Measurements from ENCODE around the gene PFKP. TPM values are rescaled to one million over a fixed set of nuclear protein-coding genes. Genes with fewer than 3 reads are reported as not detected.

The PFKP gene
- polyA plus RNA-seq, 4 donors = 25.3 to 34.2 (median 30.0) TPM

DNA sequence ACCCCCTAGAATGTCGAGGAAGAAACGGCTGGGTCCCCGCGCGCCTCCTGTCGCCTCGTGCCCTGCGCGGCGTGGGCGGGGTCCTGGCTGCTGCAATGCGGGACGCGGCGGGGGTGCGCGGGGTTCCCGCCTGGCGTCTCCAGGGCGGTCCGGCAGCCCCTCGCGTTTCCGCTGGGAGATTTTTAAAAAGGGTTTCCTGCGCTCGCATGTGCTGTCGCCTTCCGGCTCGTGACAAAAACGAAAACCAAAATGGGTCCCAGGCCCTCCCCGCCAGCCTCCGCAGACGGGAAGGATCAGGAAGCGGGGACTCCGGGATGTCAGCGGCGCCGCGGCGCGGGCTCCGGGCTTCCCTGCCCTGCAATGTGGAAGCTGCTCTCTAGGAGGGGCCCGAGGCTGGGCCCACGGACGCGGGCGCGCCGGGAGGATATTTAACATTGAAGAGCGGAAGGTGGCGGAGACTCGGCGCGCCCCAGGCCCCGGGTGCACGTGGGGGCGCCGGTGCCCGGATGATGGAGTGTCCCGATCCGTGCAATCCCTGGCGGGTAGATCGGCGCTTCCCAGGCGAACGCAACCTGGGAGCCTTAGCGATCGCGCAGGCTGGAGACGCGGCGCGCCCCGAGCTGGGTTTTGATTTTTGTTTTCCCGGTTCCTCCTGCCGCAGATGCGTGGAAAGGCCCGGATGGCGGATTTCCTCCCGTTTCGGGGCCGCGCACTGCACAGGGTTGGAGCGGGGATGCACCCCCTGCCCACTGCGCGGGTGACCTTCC, 1.0 kb downstream of the PFKP start:
- DNase-seq (ENCODE audit: low read depth in 4 of 4, low spot score in 3 of 4) = no peak

DNA sequence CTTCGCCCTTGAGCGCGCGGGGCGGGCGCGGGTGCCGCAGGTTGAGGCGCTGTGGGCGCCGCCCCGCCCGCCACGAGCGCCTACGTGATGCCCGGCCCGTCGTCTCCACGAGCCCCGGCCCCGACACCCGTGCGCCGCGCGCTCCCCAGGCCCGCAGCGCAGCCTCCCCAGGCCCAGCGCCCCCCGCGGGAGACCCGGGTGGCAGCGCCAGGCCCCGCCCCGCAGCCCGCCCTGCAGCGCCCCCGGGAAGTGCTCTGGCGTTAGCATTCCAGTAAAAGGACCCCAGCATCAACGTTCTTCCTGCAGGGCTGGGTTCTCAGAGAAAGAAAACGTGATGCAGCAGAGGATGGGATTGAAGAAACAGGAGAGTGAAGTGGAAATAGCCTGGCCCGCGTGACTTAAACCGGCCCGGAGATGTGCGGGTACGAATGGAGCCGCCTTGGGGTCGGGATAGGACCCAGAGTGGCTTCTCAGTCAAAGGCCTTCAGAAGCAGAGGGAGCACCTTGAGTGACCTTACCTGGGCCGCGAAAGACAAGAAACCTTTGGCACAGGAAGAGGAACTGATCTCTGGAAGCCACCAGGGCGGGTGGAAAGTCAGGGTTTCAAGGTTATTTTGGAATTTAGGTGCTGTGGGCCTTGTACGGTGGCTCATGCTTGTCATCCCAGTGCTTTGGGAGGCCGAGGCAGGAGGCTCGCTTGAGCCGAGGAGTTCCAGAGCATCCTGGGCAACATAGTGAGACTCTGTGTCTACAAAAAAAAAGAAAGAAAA, 1.8 kb downstream of the PFKP start:
- no peak for DNase-seq (ENCODE audit: low read depth in 4 of 4, low spot score in 3 of 4)

DNA sequence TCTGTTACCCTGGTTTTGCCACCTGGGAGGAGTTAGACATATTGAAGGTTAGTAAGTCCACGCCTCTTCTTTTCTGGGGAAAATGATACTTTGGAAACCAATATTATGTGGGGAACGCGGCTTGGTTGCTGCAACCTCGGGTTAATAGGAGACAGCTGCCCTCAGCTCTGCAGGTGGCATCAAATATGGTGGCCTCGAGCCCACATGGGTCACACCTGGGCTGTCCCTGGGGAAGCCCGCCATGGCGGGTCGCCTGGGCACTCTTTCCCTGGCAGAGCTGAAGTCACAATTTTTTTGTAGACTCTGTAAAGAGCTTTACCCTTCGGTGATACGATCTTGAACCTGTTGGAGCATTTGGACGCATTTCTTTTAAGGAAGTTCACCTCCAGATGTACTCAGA, 2.5 kb downstream of the PFKP start:
- no peak for DNase-seq (ENCODE audit: low read depth in 4 of 4, low spot score in 3 of 4)

DNA sequence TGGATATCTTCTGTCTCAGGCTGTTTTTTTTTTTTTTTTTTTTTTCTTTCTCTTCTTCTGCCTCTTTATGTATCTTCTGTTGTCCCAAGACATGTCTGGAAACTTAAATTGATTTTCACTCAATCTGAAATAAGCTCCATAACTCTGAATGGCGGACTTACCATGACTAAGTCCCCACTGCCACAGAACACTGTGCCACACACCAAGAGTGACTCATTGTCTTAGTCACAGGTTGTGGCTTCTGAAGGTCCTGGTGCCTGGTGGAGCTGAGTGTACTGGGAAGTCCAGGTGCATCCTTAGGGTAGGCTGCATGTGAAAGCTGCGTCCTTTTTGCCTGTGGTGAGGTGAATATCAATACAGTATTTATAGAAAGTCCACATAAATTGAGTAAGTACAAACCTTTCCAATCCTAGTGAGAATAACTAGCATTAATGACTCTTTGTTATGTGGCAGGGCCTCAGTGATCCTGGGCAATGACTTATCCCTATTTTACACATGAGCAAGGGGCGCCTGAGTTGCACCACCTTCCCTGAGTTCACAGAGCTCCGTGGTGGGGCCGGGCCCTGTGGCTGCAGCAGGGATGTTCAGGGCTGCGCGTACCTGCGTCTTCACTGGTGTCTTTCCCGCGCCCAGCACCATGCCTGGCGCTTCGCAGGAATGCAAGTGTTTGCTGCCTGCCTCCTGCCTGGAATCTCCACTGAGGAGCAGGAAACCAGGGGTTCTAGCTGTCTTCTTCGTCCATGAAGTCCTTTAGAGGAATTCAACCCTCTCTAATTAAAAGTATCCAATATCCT, 4.3 kb downstream of the PFKP start:
- no peak for DNase-seq (ENCODE audit: low read depth in 4 of 4, low spot score in 3 of 4)

DNA sequence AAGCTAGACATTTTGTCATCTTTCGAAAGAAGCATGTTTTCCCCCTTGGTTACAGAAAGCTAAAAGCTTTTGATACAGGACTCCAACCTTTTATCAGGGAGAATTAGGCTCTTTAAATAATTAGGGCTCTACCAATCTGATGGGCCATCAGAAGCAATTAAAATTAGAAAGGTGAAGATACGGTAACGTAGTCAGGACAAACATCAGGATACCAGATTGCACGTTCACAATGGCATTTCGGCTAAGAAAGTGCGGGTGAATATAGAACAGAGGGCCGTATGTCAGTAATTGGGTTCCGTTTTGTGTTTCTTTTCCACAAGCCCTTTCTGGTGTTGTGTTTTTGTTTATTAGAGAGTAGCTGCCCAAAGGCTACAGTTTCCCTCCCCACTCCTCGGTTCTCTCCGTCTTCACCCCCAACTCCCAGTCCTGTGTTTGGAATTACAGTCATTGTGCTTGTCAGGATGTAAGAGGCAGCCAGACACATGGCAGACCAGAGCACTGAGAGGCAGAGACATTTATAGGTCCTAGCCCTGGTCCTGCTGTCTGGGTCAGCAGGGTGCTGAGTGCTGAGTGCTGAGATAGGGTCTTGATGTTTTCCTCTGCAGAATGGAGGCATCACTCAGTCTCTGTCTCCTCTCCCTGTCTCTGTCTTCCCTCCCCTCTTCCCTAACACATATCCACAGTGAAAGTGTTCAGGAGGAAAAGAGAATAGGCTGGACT, 5.5 kb downstream of the PFKP start:
- no peak for DNase-seq (ENCODE audit: low read depth in 4 of 4, low spot score in 3 of 4)

DNA sequence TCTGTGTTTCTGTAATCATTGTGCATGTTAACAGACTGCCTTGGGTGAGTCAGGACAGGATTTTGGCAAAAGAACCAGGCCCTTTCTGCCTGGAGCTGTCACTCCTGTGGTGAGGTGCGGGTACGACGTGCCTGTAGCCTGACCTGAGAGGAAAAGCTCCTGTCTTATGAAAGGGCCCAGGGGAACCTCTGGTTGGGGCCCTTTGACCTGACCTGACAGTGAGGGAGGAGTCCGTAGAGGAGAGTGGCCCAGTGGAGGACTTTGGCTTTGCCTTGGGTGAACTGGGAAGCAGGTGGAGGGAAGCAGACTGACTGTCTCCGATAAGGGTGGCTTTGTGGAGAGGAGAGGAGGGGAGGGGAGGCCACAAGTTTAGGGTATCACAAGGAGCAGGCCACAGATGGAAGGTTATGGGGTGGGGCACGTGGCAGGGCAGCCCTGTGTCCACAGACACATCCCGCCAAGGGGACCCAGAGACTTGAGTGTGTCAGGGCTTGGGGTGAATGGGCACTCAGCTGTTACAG, 6.9 kb downstream of the PFKP start:
- no peak for DNase-seq (ENCODE audit: low read depth in 4 of 4, low spot score in 3 of 4)

DNA sequence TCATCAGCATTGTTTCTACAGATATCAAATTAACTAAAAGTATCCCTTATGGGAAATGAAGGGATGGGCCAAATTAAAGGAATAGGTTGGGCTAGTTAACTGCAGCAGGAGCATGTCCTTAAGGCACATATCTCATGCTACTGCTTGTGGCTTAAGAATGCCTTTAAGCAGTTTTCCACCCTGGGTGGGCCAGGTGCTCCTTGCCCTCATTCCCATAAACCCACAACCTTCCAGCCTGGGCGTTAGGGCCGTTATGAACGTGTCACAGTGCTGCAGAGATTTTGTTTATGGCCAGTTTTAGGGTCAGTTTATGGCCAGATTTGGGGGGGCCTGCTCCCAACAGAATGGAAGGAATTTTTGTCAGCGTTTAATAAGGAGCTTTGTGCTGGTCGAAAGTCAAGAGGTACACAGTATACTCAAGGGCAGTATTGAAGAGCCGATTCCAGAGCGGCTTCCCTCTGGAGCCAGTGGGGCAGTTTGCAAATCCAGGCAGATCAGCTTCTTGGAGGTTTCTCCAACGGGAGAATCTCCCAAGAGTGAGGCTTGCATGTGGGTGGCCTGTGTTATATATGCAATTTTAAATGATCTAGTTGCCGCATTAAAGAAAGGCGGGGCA, 7.7 kb downstream of the PFKP start:
- DNase-seq (ENCODE audit: low read depth in 4 of 4, low spot score in 3 of 4) = no peak

DNA sequence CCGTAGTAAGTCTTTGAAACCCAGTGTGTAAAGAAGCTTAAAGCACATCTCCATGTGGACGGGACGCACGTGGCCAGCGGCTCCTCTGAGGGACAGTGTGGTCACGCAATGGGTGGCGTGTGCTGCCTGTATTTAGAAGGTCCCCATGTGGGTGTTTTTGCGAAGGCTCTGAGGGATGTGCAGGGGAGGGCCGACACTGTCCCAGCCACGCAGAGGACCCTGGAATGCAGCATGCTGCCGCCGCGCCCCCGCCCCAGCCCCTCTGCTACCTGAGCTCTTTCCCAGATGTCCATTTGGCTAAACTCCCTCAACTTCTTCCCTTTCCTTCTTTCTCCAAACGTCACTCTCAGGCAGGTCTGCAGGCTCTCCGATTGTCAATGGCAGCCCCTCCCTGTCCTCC, 8.8 kb downstream of the PFKP start:
- DNase-seq (ENCODE audit: low read depth in 4 of 4, low spot score in 3 of 4) = no peak

DNA sequence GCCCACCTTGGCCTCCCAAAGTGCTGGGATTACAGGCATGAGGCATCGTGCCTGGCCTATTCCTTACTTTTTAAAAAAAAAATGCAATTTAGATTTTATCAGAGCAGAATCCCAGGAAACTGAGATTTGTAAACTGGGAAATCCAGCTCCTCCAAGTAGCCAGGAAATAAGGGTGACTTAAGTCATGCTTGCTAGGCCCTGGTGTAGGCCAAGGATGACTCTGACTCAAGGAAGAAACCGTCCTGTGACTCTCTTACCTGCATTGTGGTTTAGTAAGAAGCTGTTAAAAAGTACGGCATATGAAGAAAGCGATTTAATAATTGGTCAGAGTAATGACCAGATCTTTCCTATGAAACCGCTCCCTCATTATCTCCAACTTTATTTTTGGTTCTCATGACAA, 10.2 kb downstream of the PFKP start:
- DNase-seq (ENCODE audit: low read depth in 4 of 4, low spot score in 3 of 4) = no peak

DNA sequence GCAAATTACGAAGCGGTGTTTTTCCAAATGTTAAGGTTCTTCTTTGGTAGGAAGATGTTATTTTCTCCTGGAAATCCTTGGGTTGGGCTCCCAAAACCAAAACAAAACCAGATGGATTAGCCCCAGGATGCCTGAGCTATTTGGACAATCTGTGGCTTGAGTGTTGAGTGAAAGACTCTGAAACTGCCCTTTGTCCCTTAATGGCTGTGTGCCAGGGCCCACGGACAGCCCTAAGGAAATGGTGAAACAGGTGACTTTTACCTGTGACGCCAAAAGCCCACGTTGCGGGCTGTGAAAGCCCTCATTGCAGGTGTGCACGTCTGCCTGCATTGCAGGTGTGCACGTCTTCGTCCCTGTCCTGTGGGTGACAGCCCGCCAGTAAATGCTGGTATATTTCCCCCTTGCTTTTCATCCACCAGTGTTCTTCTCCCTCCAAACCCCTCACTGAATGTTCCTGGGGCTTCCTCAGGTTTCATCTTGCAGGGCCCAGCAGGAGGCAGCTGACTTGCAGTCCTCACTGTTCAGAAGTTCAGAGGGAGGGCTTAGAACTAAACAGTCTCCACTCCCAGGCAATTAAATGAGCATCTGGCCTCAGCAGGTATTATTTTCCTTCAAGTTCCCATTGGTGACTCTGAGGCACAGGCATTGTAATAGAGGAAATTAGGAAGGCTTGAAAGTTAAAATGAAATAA, 10.7 kb downstream of the PFKP start:
- no peak for DNase-seq (ENCODE audit: low read depth in 4 of 4, low spot score in 3 of 4)

DNA sequence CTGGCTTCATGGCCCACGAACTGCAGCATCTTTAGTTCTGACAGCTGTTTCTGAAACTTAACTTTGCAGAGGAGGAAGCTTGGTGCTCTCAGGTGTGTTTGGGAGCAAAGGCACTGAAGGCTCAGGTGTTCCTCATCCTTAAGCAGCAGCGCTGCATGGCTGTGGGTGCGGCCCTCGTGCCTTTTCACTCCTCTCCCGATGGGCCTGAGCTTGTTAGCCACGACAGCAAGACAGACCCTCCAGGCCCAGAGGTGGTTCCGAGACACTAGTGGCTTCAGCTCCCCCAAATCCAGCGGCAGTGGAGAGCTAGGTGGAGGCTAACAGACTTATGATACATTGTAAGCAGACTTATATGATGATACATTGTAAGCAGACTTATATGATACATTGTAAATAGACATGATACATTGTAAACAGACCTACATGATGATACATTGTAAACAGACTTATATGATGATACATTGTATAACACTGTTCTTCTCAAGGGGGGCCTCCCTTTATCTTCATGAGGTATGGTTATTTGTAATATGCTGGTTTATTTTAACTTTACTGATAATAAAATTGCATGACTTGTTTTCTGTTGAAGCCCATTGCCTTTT, 14.1 kb downstream of the PFKP start:
- no peak for DNase-seq (ENCODE audit: low read depth in 4 of 4, low spot score in 3 of 4)

DNA sequence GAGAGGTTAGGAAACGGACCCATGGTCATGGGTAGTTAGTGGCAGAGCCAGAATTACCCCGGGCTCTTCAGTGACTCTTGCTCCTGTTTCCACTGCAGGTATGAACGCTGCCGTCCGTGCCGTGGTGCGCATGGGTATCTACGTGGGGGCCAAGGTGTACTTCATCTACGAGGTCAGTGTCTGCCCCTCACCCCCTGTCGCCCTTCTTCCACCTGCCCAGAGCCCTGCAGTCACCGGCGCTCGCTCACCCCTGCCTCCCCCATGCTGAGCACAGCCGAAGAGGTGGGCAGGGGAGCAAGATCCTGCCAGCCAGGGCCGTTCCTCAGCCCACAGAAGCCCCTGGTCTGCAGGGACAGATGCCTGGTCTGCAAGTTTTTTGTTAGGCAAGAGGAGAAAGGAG, 14.9 kb downstream of the PFKP start:
- DNase-seq (ENCODE audit: low read depth in 4 of 4, low spot score in 3 of 4) = no peak

DNA sequence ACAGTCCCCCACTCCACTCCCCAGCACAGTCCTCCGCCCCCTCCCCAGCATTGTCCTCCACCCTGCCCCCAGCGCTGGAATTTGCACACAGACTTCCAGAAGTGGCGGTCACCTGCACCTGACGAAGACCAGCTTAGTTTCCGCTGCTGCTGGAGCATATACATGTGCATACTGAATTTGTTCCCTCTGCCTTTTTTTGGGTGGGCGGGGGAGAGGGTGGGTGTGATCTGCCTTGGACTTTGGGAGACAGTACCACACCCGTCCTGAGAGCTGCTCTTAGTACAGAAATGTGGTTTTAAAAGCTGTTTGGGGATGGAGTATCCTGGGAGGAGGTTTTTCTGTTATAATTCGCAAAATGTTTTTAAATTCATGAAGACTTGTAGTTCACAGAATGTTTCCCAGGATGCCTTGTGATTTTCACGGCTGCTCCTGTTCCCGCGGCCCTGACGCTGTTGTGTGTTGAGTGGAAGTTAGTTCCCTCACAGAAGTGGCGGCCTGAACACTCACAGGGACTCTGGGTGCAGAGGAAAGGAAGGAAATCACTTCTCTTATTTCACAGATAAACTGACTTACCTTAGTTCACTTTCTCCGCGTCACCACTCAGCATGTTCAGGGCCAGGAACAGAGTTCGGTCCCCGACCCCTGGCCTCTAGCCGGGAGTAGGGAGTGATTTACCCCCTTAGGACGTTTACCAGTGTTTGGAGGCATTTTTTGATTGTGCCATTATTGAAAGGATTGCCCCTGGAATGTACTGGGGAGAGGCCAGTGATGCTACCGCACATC, 18.6 kb downstream of the PFKP start:
- no peak for DNase-seq (ENCODE audit: low read depth in 4 of 4, low spot score in 3 of 4)

DNA sequence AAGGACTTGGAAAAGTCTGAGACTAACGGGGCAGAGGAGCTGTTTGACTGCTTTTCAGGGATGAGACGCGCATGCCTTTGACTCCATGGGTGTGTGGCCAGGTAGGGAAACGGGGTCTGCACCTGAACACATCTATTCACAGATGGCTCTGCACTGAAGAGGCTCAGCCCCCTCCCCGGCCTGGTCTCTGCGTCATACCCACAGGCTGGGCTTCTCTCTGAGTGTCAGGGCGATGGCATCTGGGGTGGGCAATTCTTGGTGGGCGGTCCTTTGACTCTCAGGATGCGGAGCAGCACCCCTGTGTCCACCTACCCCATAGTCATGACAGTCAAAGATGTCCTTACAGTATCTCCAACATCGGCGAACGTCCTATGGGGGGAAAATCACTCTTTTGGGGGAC, 23.0 kb downstream of the PFKP start:
- no peak for DNase-seq (ENCODE audit: low read depth in 4 of 4, low spot score in 3 of 4)

DNA sequence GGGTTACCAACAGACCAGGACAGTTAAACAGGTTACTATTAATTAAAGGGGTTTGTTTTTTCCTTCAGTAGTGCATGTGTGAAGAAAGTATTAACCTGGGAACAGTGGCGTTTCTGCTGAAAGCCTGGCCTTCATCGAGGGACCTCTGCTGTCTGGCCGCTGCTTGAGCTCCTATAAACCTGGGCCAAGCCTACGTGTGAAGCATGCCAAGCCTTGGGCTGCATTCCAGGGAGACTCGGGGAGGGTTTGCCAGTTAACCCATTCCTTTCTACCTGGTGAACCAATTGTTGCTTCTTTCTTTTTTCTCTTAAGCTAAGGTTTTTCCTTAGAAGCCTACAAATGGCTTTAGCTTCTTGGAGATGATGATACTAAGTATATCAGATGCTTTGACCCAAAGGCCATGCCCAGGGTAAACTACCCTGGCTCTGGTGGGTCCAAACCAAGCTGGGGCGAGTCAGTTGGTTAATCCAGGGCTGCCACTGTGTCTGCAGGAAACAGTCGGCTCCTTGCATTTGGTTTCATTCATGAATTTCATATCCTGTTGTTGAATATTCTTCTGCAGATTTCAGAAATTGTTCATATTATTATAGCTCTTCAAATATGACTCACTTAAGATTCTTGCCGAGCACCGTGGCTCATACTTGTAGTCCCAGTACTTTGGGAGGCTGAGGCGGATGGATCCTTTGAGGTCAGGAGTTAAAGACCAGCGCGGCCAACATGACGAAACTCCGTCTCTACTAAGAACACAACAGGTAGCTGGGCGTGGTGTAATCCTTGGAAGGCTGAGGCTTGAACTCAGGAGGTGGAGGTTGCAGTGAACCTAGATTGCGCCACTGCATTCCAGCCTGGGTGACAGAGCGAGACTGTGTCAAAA, 23.8 kb downstream of the PFKP start:
- no peak for DNase-seq (ENCODE audit: low read depth in 4 of 4, low spot score in 3 of 4)

DNA sequence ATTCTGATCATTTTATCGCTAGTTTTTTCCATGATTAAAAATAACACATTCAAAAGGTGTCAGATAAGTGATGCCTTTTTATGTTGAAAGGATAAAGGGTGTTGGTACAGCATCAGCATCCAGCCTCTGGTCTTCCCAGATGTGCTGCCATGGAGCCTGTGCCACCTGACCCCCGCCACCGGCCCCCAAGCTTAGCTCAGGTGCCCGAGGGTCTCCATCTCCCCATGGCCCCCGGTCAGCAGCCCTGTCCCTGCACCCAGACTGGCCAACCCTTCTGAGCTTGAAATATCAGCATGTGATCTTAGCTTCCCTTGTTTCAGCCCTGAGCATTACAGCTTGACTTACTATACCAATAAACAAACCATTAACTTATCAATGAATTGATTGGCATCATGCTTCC, 24.6 kb downstream of the PFKP start:
- DNase-seq (ENCODE audit: low read depth in 4 of 4, low spot score in 3 of 4) = no peak

DNA sequence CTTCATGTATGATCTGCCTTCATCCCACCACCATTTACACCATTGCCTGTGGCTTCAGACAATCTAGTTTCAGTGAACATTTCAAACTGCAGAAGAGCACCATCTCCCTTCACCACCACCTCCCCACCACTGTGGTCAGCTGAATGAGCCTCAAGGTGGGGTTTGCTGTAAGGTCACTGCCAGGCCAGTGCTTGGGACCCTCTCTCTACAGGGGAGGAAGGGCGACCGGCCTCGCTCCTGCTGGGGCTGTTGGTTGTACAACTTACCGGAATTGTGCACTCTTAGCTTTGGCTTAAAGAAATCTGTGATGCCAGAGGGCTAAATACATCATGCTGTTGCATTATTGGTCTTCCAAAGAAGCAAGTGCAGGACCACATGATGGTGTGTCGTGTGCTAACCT, 26.6 kb downstream of the PFKP start:
- no peak for DNase-seq (ENCODE audit: low read depth in 4 of 4, low spot score in 3 of 4)
